Mucosa of descending colon (tissue), 3 donors: Measurements from ENCODE around the gene ZNF585A. TPM values are rescaled to one million over a fixed set of nuclear protein-coding genes. Genes with fewer than 3 reads are reported as not detected.

Experiments
- ATAC-seq: fragments of 200-7000 bp; cut with Tn5 transposase; one replicate; pipeline ENCODE4 v1.9.1; 2020; ENCODE audit warnings: mild to moderate bottlenecking, moderate library complexity
- DNase-seq, 3 donors: peaks; one replicate each; pipeline ENCODE4 v3.0.0-alpha.2; 2020
- H3K36me3 ChIP-seq: fragments of 200-600 bp; one replicate; pipeline ENCODE4 v1.8.0; 2021; ENCODE audit warnings: low read depth, mild to moderate bottlenecking
- H3K4me1 ChIP-seq: fragments of 200-600 bp; one replicate; pipeline ENCODE4 v1.8.0; 2021; ENCODE audit warnings: low read depth, mild to moderate bottlenecking
- H3K4me3 ChIP-seq: fragments of 200-600 bp; one replicate; pipeline ENCODE4 v1.8.0; 2021; ENCODE audit warnings: mild to moderate bottlenecking
- H3K9me3 ChIP-seq: fragments of 200-600 bp; one replicate; pipeline ENCODE4 v1.8.0; 2021; ENCODE audit warnings: mild to moderate bottlenecking
- intact Hi-C, 2 donors: fragments of 100-400 bp; cut with DNase I in 1 of 2; cut with micrococcal nuclease in 1 of 2; formaldehyde crosslinking; loops; one replicate each; pipeline versions ENCODE4 v1.11.0 to v1.11.1; 2022; cut with DNase I, micrococcal nuclease
- long read RNA-seq, 2 donors: library from polyadenylated mRNA; unstranded; transcript quantifications; one replicate each; pipeline ENCODE4 v2.0.0, GENCODE V29; 2019 to 2021
- total RNA-seq, 3 donors: library from RNA; stranded (reverse); fragmentation: NEBNext Ultra II Directional in 2 of 3; extraction: Animal tissue kit (Norgen Biotek cat#: 25700) in 2 of 3; gene quantifications; one replicate each; pipeline versions ENCODE4 v1.2.1 to v1.2.4, GENCODE V29; 2021 to 2023
- TF ChIP-seq, protein P1 (sequence below): fragments of 200-600 bp; IDR thresholded peaks from one replicate; pipeline ENCODE4 v1.8.0; 2022; ENCODE audit warnings: antibody characterized with exemption, mild to moderate bottlenecking
- donor health status: DM: no; HTN: no; CAD: no; lungs with moderate emphysema.
- donor health status: DM: no; HTN: no; CAD: no.
- donor health status: DM: no; HTN: yes; CAD: no.

Gene ZNF585A
- 10 to 100 TPM in 2 of 3 donors, 1 to 10 TPM in 1; 5.1 to 15.4 (median 10.1) TPM for total RNA-seq
- long read RNA-seq, donor 1, full-length matches to known transcripts, result 7 of 9 reads
- long read RNA-seq, donor 1, partial matches to known transcripts, result 0 of 9 reads
- long read RNA-seq, donor 1, other reads (novel, unspliced or antisense), result 2 of 9 reads
- long read RNA-seq, donor 2, transcript ZNF585A-205 (3 exons, 596 nt), result major isoform, 6 of 7 reads
- long read RNA-seq, donor 2, partial matches to known transcripts, result 0 of 7 reads
- long read RNA-seq, donor 2, other reads (novel, unspliced or antisense), result 1 of 7 reads

DNA sequence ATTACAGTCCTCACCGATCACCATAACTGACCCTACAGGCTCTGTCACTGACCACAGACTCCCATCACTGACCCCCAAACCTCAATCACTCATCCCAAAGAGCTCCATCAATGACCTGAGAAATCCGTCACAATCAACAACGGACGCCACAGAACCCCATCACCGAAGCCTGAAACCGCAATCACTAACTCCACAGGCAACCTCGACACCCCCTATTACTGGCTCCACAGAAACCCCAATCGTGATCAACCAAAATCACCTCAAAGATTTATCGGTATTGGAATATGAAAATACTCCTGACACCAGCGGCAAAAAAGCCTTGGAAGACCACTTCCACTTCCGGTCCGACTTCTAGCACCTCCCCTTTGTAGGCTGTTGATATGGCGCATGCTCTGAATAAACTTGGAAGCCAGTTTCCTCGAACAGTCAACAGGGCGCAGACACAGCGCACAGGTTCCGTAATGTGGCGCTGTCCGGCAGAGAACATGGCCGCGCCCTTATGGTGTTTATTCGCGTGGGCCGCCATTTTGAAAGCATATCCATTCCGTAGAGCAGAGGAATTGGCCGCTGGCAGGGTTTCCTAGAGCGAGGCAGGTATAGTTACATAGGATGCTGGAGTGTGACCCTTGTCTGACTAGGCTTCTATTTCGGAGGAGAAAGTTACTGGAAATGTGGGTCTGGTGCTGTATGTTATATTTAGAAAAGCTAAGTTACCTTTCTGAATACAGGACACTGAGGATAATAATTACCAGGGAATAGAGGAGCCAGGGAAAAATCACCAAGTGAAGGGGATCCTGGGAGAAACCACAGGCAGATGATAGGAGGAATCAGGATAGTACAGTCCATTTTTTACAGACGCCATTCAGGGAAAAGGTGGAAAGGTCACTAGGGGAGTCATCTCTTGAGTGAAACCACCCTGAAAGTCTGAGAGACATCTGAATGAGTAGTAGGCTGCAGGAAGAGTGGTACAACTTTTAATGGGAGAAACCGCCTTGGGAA lies at the start of gene ZNF585A:
TSS of gene ZNF585A (minus strand) at position 328 of the 999 bp plus-strand sequence. CDS start 2,785 bp downstream, outside the sequence.
- peaks cover 3% of the 10 kb centered on the region for H3K4me1 ChIP-seq

GRCh38 chr19:37221136-37221535 lies 48.6 kb upstream of the ZNF585A start:
- no peak for DNase-seq
- TF ChIP-seq, protein P1, sequence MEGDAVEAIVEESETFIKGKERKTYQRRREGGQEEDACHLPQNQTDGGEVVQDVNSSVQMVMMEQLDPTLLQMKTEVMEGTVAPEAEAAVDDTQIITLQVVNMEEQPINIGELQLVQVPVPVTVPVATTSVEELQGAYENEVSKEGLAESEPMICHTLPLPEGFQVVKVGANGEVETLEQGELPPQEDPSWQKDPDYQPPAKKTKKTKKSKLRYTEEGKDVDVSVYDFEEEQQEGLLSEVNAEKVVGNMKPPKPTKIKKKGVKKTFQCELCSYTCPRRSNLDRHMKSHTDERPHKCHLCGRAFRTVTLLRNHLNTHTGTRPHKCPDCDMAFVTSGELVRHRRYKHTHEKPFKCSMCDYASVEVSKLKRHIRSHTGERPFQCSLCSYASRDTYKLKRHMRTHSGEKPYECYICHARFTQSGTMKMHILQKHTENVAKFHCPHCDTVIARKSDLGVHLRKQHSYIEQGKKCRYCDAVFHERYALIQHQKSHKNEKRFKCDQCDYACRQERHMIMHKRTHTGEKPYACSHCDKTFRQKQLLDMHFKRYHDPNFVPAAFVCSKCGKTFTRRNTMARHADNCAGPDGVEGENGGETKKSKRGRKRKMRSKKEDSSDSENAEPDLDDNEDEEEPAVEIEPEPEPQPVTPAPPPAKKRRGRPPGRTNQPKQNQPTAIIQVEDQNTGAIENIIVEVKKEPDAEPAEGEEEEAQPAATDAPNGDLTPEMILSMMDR, result no peak
- H3K4me3 ChIP-seq, result no peak overlapping the region
- peaks cover 42% of the 10 kb centered on the region for H3K9me3 ChIP-seq
- H3K4me1 ChIP-seq, result peaks cover 8% of the 10 kb centered on the region
- peaks cover 3% of the 10 kb centered on the region for H3K36me3 ChIP-seq
- ATAC-seq, result no peak
- intact Hi-C loops, result no loop called here

More for the DNA sequence above, at the start of gene ZNF585A:
- TF ChIP-seq, protein P1, result peak; percentile 38
- Histone ChIP-seq H3K36me3 (peaks cover 3% of the 10 kb centered on the region), H3K4me3 (peak within 1 kb of the TSS; percentile 37), H3K9me3 (peaks cover 24% of the 10 kb centered on the region)
- peak; percentile 91 to 94 (median 93) for DNase-seq
- ATAC-seq, result peak; percentile 100
- intact Hi-C loops, result no loop called here

DNA sequence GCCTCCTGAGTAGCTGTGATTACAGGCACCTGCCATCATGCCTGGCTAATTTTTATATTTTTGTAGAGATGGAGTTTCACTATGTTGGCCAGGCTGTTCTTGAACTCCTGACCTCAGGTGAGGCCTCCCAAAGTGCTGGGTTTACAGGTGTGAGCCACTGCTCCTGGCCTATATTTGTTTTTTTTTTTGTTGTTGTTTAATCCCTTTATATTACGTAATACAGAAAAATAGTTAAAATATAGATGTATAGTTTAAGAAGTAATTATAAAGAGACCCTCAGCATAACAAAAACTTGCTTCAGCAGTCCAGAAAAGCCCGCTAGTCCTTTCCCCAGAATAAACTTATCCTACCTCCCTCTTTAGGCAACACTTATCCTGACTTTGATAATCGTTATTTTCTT lies 47.9 kb upstream of the ZNF585A start:
- intact Hi-C loops, result no loop called here
- Histone ChIP-seq H3K36me3 (no peaks in the 10 kb centered on the region), H3K9me3 (peaks cover 34% of the 10 kb centered on the region), H3K4me1 (peaks cover 8% of the 10 kb centered on the region), H3K4me3 (no peak overlapping the region)
- TF ChIP-seq, protein P1, result no peak
- no peak for ATAC-seq
- DNase-seq, result no peak

DNA sequence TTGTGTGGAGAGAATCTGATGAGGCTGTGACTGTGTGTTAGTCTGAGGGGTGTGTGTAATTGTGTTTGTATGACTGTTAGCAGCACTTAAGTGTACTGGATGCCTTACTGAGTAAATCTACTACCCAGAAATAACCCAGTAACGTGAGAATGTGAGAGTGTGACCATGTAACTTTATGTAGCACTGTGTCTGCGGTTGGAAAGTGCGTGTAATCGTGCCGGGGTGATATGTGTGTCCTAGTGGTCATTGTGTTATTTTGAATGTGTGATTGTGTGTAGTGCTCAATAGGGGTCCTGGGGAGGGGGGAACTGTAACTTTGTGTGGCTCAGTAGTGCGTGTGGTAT lies 46.1 kb upstream of the ZNF585A start:
- H3K9me3 ChIP-seq, result peaks cover 16% of the 10 kb centered on the region
- intact Hi-C loops, result no loop called here
- peak in 1 of 3 donors; percentile 9 for DNase-seq
- H3K4me1 ChIP-seq, result peaks cover 8% of the 10 kb centered on the region
- peak overlapping the region; percentile 56 for H3K4me3 ChIP-seq
- TF ChIP-seq, protein P1, result no peak
- no peaks in the 10 kb centered on the region for H3K36me3 ChIP-seq
- ATAC-seq, result peak; percentile 4

GRCh38 chr19:37217775-37218591 lies 45.5 kb upstream of the ZNF585A start, which contains the start of gene ZNF383:
Gene ZNF383, plus strand, starts transcription at chr19:37218214. Its CDS starts 12,240 bp downstream, at chr19:37230454.
- peaks cover 10% of the 10 kb centered on the region for H3K9me3 ChIP-seq
- ATAC-seq (peak; percentile 98), DNase-seq (peak; percentile 91 to 92 (median 91))
- peaks cover 8% of the 10 kb centered on the region for H3K4me1 ChIP-seq
- intact Hi-C loops, result no loop called here
- H3K4me3 ChIP-seq, result peak within 1 kb of the TSS; percentile 56
- H3K36me3 ChIP-seq, result no peaks in the 10 kb centered on the region
- TF ChIP-seq, protein P1, result no peak
